HepG2 (cell line): ENCODE measurements around the gene ST14. TPM values are rescaled to one million over a fixed set of nuclear protein-coding genes. Genes with fewer than 3 reads are reported as not detected.

Source experiments
- ATAC-seq: fragments of 200-7000 bp; cut with Tn5 transposase; 3 replicates; pipeline ENCODE4 v1.9.1; 2020; ENCODE audit warnings: mild to moderate bottlenecking, moderate library complexity
- BruUV-seq: library from RNA; stranded (reverse); fragments of 400-500 nt; replicated peaks from 2 replicates; lab custom pipeline; 2021; lab: Mats Ljungman, UMichigan
- CTCF ChIA-PET: fragments of 300-600 bp; formaldehyde crosslinking; extraction: SDS; loops from one replicate; lab custom pipeline; 2021; ENCODE audit warnings: low total read pairs, inconsistent platforms, low intra/inter-chr PET ratio; lab: Yijun Ruan, JAX
- POLR2A ChIA-PET: fragments of 350-600 bp; sonication (Branson Sonifier 250); formaldehyde crosslinking; loops from one replicate; lab custom pipeline; 2020; ENCODE audit warnings: antibody characterized with exemption, inconsistent platforms; lab: Yijun Ruan, JAX
- DNase-seq: peaks from one replicate; pipeline ENCODE4 v3.0.0-alpha.2; 2015; ENCODE audit warnings: low spot score
- FAIRE-seq: peaks from 3 replicates; lab custom pipeline; 2011; peaks lifted over from hg19 to GRCh38; lab: Jason Lieb, UNC
- H2AFZ ChIP-seq: one replicate; pipeline ENCODE4 v1.6.1; 2011; ENCODE audit warnings: low read length, inconsistent platforms
- H3K27ac ChIP-seq: fragments of 300-600 bp; 3 replicates; pipeline ENCODE4 v1.8.0; 2011; ENCODE audit warnings: mixed run types, mild to moderate bottlenecking, mixed read lengths, low read length, inconsistent platforms; ENCODE audit not compliant: insufficient read depth; ENCODE audit errors: extremely low read length
- H3K27me3 ChIP-seq, 2 experiments: fragments of 200-600 bp in 1 of 2; 2 replicates in 1 of 2; 3 replicates in 1 of 2; pipeline versions ENCODE4 v1.6.0 to v1.8.0; 2011; ENCODE audit warnings: low read length in 2 of 2, mild to moderate bottlenecking in 2 of 2, moderate library complexity in 2 of 2, inconsistent platforms in 1 of 2; ENCODE audit not compliant: insufficient read depth in 2 of 2, control insufficient read depth in 1 of 2
- H3K36me3 ChIP-seq, 2 experiments: fragments of 200-600 bp in 1 of 2; replicated peaks in 1 of 2; 2 replicates in 1 of 2; 3 replicates in 1 of 2; pipeline versions ENCODE4 v1.5.1 to v1.8.0; 2011; ENCODE audit warnings: low read length in 2 of 2, inconsistent platforms in 1 of 2; ENCODE audit not compliant: insufficient read depth in 2 of 2, control insufficient read depth in 1 of 2
- H3K4me1 ChIP-seq: 2 replicates; pipeline ENCODE4 v1.5.1; 2012; ENCODE audit warnings: low read length, inconsistent platforms; ENCODE audit not compliant: insufficient read depth
- H3K4me2 ChIP-seq: 2 replicates; pipeline ENCODE4 v1.6.0; 2011; ENCODE audit warnings: low read depth, low read length, inconsistent platforms
- H3K4me3 ChIP-seq, 3 experiments: fragments of 200-600 bp in 1 of 3; sonication (generic), shearing (Covaris generic) in 1 of 3; replicated peaks in 1 of 3; 2 replicates each; pipeline ENCODE4 v1.5.1; 2011 to 2016; ENCODE audit warnings: low read length in 3 of 3, inconsistent platforms in 2 of 3, low read depth in 2 of 3, mild to moderate bottlenecking in 2 of 3, control low read depth in 1 of 3, mixed read lengths in 1 of 3; ENCODE audit not compliant: insufficient read depth in 1 of 3
- H3K79me2 ChIP-seq: one replicate; pipeline ENCODE4 v1.6.1; 2011; ENCODE audit warnings: low read length, inconsistent platforms; ENCODE audit not compliant: insufficient read depth
- H3K9ac ChIP-seq: 2 replicates; pipeline ENCODE4 v1.6.0; 2011; ENCODE audit warnings: mild to moderate bottlenecking, low read depth, low read length, inconsistent platforms; ENCODE audit not compliant: insufficient read depth
- H3K9me3 ChIP-seq: 2 replicates; pipeline ENCODE4 v1.5.1; 2012; ENCODE audit warnings: mild to moderate bottlenecking, low read length
- H4K20me1 ChIP-seq: 2 replicates; pipeline ENCODE4 v1.6.0; 2011; ENCODE audit warnings: inconsistent platforms, mild to moderate bottlenecking, low read length, moderate library complexity; ENCODE audit not compliant: insufficient read depth
- HNRNPK ChIP-seq: fragments of 200-400 bp; formaldehyde crosslinking; IDR thresholded peaks from 2 replicates; pipeline ENCODE4 v1.6.1; 2018; ENCODE audit warnings: low read length, low read depth, moderate library complexity, mild to moderate bottlenecking; ENCODE audit not compliant: poor library complexity, severe bottlenecking
- KLF12 ChIP-seq: sonication (generic); formaldehyde crosslinking; IDR thresholded peaks from 2 replicates; pipeline ENCODE4 v1.4.0; 2020; ENCODE audit warnings: missing genetic modification reagents, borderline replicate concordance
- NAIF1 ChIP-seq: sonication (generic); formaldehyde crosslinking; IDR thresholded peaks from 2 replicates; pipeline ENCODE4 v1.5.0; 2020; ENCODE audit warnings: mild to moderate bottlenecking, missing genetic modification reagents, borderline replicate concordance
- NBN ChIP-seq: fragments of 450-650 bp; conservative IDR thresholded peaks from 2 replicates; pipeline ENCODE4 v1.6.1; 2017
- RAD51 ChIP-seq: fragments of 450-650 bp; IDR thresholded peaks from 2 replicates; pipeline ENCODE4 v1.6.1; 2016; ENCODE audit warnings: borderline replicate concordance
- ZFP37 ChIP-seq: sonication (generic); formaldehyde crosslinking; IDR thresholded peaks from 2 replicates; pipeline ENCODE4 v1.4.0; 2020; ENCODE audit warnings: missing genetic modification reagents, borderline replicate concordance
- ZMAT3 ChIP-seq: sonication (generic); formaldehyde crosslinking; conservative IDR thresholded peaks from 2 replicates; pipeline ENCODE4 v1.7.0; 2021; ENCODE audit warnings: missing genetic modification reagents
- ZMYM3 ChIP-seq: sonication (generic); formaldehyde crosslinking; IDR thresholded peaks from 2 replicates; pipeline ENCODE4 v1.5.1; 2020; ENCODE audit warnings: mild to moderate bottlenecking, missing genetic modification reagents
- ZNF607 ChIP-seq: sonication (generic); formaldehyde crosslinking; IDR thresholded peaks from 2 replicates; pipeline ENCODE4 v1.5.1; 2020; ENCODE audit warnings: missing genetic modification reagents, mild to moderate bottlenecking, borderline replicate concordance
- ZNF773 ChIP-seq: sonication (generic); formaldehyde crosslinking; IDR thresholded peaks from 2 replicates; pipeline ENCODE4 v1.4.0; 2020; ENCODE audit warnings: missing genetic modification reagents, borderline replicate concordance
- WGBS: methylation state at CpG from one replicate; pipeline ENCODE4 v1.1.6; 2017; ENCODE audit warnings: low lambda C conversion rate; 5-methylcytosine and 5-hydroxymethylcytosine counted together
- in situ Hi-C: cut with HindIII; loops from 2 replicates; pipeline ENCODE4 v1.10.0; 2017; ENCODE audit warnings: low pct_unique_long_range_greater_than_20kb; ENCODE audit not compliant: extremely low pct_ligation_motif_present
- intact Hi-C: fragments of 100-400 bp; cut with micrococcal nuclease; formaldehyde crosslinking; loops from one replicate; pipeline ENCODE4 v1.10.0; 2022; ENCODE audit not compliant: unreplicated experiment
- polyA plus RNA-seq, 8 experiments: library from polyadenylated mRNA; depleted of rRNA in 3 of 8; stranded (reverse) in 7 of 8; unstranded in 1 of 8; fragments of >200 nt; fragmentation: Illumina TruSeq in 4 of 8; extraction: Trizol in 4 of 8; gene quantifications; 2 replicates each; pipeline versions ENCODE4 v1.2.1 to v1.2.3, GENCODE V29; 2011 to 2016; ENCODE audit warnings: low read depth in 4 of 8, missing spikeins in 1 of 8, mixed read lengths in 1 of 8; ENCODE audit not compliant: insufficient read depth in 1 of 8
- total RNA-seq, 5 experiments: library from RNA; depleted of rRNA; stranded (reverse); fragments of >200 nt; fragmentation: Illumina TruSeq; extraction: Trizol; gene quantifications; 2 replicates each; pipeline ENCODE4 v1.2.3, GENCODE V29; 2016; ENCODE audit warnings: low read depth in 1 of 5
- TF ChIP-seq, protein P1 (sequence below), 2 experiments: fragments of 450-650 bp in 1 of 2; sonication (generic) in 1 of 2; formaldehyde crosslinking in 1 of 2; IDR thresholded peaks; 2 replicates each; pipeline versions ENCODE4 v1.6.1 to v1.8.0; 2016 to 2022; ENCODE audit warnings: antibody characterized with exemption in 1 of 2, mild to moderate bottlenecking in 1 of 2, missing genetic modification reagents in 1 of 2

ST14 gene
- total and polyA plus RNA-seq, 2 of the 13 experiments (the other 11 are each of a cell fraction or from before 2014, with no cell fraction given): 0.88 to 1.4 TPM

DNA sequence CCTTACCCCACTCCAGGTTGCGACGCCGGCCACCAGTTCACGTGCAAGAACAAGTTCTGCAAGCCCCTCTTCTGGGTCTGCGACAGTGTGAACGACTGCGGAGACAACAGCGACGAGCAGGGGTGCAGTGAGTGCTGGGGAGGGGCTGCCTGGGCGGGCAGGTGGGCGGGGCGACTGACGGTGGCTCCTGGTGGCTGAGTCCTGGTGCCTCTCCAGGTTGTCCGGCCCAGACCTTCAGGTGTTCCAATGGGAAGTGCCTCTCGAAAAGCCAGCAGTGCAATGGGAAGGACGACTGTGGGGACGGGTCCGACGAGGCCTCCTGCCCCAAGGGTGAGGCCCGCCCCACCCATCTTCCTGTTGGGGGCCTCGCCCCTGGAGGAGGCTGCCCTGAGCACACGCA lies 38.7 kb downstream of the ST14 start:
- no peak overlapping the region for H3K4me3 ChIP-seq
- no peak for ATAC-seq
- POLR2A ChIA-PET: no interaction called here
- H3K36me3 ChIP-seq: no peaks in the 10 kb centered on the region
- H3K4me1 ChIP-seq: peaks cover 9% of the 10 kb centered on the region
- no peak overlapping the region for H3K4me2 ChIP-seq
- H3K9ac ChIP-seq: no peak overlapping the region
- H3K79me2 ChIP-seq: no peaks in the 10 kb centered on the region
- H3K9me3 ChIP-seq: no peaks in the 10 kb centered on the region
- BruUV-seq: no TSS peak
- no peaks in the 10 kb centered on the region for H3K27me3 ChIP-seq
- H4K20me1 ChIP-seq: no peaks in the 10 kb centered on the region
- no peak for FAIRE-seq
- intact Hi-C loops: no loop called here
- no peak for DNase-seq
- in situ Hi-C loops: no loop called here
- WGBS: 82% methylated on average over 16 of the region's 22 CpGs
- CTCF ChIA-PET: no interaction called here
- H3K27ac ChIP-seq: no peak overlapping the region
- no peak overlapping the region for H2AFZ ChIP-seq
- TF ChIP-seq, protein P1, sequence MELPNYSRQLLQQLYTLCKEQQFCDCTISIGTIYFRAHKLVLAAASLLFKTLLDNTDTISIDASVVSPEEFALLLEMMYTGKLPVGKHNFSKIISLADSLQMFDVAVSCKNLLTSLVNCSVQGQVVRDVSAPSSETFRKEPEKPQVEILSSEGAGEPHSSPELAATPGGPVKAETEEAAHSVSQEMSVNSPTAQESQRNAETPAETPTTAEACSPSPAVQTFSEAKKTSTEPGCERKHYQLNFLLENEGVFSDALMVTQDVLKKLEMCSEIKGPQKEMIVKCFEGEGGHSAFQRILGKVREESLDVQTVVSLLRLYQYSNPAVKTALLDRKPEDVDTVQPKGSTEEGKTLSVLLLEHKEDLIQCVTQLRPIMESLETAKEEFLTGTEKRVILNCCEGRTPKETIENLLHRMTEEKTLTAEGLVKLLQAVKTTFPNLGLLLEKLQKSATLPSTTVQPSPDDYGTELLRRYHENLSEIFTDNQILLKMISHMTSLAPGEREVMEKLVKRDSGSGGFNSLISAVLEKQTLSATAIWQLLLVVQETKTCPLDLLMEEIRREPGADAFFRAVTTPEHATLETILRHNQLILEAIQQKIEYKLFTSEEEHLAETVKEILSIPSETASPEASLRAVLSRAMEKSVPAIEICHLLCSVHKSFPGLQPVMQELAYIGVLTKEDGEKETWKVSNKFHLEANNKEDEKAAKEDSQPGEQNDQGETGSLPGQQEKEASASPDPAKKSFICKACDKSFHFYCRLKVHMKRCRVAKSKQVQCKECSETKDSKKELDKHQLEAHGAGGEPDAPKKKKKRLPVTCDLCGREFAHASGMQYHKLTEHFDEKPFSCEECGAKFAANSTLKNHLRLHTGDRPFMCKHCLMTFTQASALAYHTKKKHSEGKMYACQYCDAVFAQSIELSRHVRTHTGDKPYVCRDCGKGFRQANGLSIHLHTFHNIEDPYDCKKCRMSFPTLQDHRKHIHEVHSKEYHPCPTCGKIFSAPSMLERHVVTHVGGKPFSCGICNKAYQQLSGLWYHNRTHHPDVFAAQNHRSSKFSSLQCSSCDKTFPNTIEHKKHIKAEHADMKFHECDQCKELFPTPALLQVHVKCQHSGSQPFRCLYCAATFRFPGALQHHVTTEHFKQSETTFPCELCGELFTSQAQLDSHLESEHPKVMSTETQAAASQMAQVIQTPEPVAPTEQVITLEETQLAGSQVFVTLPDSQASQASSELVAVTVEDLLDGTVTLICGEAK (IDR thresholded peaks at IDR 0.05): no peak
- TF ChIP-seq, protein P1 (CRISPR knock-in tag; IDR thresholded peaks at IDR 0.05): no peak
- no peak for TF ChIP-seq ZFP37 (CRISPR knock-in tag)
- TF ChIP-seq KLF12 (CRISPR knock-in tag): no peak
- TF ChIP-seq NBN: no peak
- TF ChIP-seq HNRNPK: no peak
- TF ChIP-seq ZNF773 (CRISPR knock-in tag): no peak
- TF ChIP-seq ZNF607 (CRISPR knock-in tag): no peak
- TF ChIP-seq ZMAT3 (CRISPR knock-in tag): no peak
- no peak for TF ChIP-seq NAIF1 (CRISPR knock-in tag)
- no peak for TF ChIP-seq ZMYM3 (CRISPR knock-in tag)
- no peak for TF ChIP-seq RAD51
